Measurements from ENCODE around the gene CAND2.

The CAND2 gene

DNA sequence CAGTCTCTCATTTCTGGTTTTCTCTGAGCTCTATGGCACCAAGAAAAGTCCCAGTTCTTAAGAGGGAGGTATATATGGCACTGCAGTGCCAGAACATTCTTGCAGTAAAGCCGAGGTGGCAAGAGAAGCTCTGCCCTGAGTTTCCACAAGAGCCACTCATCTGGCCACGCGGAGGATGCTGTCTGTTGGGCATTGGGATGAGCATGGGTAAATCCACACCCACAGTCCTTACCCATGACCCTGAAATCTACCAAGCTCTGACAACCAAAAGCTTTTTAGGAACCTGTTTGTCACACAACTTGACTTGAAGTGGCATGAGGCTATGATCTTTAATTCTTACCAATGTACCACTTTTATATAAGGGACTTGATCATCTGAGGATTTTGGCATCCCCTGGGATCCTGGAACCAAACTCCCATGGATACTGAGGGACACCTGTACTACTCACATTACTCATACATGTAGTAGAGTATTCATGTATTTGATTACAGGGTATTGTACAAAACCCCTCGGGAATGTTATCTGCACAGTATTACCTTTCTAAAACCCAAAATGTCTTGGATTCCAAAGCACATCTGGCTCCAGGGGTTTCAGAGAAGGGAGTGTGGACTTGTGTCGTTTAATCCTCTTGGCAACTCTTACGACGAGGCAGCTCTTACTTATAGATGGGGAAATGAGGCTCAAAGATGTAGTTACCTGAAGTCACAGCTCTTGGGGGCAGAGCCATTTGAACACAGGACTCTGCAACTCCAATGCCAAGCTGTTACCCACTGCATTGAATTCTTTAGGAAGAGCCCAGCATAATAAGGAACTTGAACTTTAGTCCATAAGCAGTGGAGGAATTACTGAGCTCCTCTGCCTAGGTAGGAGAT, 36.1 kb downstream of the CAND2 start:
- no peak overlapping the region for H3K27ac ChIP-seq
- TF ChIP-seq, protein P1, sequence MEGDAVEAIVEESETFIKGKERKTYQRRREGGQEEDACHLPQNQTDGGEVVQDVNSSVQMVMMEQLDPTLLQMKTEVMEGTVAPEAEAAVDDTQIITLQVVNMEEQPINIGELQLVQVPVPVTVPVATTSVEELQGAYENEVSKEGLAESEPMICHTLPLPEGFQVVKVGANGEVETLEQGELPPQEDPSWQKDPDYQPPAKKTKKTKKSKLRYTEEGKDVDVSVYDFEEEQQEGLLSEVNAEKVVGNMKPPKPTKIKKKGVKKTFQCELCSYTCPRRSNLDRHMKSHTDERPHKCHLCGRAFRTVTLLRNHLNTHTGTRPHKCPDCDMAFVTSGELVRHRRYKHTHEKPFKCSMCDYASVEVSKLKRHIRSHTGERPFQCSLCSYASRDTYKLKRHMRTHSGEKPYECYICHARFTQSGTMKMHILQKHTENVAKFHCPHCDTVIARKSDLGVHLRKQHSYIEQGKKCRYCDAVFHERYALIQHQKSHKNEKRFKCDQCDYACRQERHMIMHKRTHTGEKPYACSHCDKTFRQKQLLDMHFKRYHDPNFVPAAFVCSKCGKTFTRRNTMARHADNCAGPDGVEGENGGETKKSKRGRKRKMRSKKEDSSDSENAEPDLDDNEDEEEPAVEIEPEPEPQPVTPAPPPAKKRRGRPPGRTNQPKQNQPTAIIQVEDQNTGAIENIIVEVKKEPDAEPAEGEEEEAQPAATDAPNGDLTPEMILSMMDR (conservative IDR thresholded peaks at IDR 0.05): no peak
- no peak for TF ChIP-seq ZFX (IDR thresholded peaks at IDR 0.05)

DNA sequence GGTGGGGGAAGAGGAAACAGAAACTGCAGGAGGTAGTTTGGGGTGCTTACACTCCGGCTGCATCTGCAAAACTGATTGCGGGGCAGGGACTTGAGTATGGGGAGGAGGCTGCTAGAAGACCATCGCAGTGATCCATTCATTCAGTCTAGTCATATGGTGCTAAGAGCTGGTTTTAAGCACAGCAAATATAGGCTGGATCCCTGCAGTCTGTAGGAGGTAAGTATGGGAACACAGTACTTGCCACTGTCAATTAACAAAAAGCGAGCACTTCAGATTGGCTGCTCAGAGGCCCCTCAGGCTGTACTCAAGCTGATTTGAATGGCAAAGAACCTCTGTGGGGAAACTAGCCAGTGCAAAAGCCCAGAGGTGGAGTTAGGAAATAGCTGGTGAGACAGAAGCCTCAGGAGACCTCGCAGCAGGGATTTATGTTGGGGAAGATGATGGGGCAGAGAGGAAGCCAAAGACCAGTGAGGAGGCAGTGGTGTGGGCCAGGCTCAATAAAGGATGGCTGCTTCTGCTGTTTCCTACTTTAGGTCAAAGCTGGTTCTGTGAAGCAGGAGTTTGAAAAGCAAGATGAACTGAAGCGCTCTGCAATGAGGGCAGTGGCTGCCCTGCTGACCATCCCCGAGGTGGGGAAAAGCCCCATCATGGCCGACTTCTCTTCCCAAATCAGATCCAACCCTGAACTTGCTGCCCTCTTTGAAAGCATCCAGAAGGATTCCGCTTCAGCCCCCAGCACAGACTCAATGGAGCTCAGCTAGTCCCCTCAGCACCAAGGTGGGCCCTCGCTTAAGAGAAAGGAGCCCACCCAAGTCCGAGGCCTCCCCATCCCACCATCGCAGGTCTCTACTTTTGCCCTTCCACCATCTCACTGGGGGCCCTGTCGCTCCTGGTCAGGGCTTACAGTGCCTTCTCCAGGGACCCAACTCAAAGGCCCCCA, 37.0 kb downstream of the CAND2 start:
- no peak overlapping the region for H3K27ac ChIP-seq
- no peak for TF ChIP-seq ZFX (IDR thresholded peaks at IDR 0.05)
- TF ChIP-seq, protein P1 (conservative IDR thresholded peaks at IDR 0.05): no peak

DNA sequence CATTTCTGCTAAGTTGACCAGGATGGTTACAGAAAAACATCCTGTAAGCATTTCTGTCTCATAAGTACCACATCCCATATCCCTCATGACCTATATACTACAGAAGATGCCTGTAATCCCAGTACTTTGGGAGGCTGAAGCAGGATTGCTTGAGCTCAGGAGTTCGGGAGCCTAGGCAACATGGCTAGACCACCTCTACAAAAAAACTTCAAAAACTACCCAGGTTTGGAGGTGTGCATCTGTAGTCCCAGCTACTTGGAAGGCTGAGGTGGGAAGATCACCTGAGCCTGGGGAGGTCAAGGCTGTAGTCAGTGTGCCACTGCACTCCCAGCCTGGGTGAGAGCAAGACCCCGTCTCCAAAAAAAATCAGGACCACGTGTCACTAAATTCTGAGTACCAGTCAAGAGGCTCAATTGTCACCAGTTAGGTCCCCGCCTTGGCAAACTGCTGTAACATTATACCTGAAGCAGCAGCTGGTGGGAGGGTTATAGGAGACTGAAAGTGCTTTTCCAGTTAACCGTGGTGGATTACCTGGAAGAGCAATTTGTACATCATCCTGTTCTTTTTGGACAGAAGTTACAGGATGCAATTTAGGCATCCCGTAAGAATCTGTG, 38.7 kb downstream of the CAND2 start:
- H3K27ac ChIP-seq: no peak overlapping the region
- TF ChIP-seq ZFX (IDR thresholded peaks at IDR 0.05): no peak
- TF ChIP-seq, protein P1 (conservative IDR thresholded peaks at IDR 0.05): no peak

DNA sequence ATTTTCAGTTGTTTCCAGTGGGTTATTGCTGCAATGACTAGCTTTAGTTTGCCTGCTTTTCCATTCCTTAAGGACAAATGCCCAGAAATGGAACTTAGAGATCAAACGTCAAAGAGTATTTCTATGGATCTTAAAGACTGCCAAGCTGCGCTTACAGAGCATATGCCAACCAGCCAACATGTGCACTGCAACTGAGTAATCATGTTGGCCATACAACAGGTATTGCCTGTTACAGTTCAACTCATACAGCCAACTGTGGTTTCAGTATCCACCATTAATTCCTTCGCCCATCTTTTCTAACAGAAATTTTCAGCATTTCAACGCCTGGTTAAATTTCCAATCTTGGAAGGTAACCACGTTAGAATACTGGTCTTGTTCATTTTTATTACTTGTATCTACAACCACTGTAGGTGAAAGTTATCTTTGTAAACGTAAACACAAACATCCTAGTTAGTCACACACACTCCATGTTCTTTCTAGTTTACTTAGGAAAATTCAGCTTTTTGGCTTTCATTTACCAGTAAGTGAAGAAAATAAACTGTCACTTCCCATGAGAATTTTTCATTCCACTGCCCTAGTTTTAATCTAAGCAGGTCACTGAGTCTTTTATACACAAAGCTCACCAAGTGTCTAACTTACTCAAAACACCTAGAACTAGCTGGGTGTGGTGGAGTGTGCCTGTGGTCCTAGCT, 41.0 kb downstream of the CAND2 start:
- TF ChIP-seq ZFX (IDR thresholded peaks at IDR 0.05): no peak
- TF ChIP-seq, protein P1 (conservative IDR thresholded peaks at IDR 0.05): no peak
- H3K27ac ChIP-seq: peak overlapping the region; percentile 100

DNA sequence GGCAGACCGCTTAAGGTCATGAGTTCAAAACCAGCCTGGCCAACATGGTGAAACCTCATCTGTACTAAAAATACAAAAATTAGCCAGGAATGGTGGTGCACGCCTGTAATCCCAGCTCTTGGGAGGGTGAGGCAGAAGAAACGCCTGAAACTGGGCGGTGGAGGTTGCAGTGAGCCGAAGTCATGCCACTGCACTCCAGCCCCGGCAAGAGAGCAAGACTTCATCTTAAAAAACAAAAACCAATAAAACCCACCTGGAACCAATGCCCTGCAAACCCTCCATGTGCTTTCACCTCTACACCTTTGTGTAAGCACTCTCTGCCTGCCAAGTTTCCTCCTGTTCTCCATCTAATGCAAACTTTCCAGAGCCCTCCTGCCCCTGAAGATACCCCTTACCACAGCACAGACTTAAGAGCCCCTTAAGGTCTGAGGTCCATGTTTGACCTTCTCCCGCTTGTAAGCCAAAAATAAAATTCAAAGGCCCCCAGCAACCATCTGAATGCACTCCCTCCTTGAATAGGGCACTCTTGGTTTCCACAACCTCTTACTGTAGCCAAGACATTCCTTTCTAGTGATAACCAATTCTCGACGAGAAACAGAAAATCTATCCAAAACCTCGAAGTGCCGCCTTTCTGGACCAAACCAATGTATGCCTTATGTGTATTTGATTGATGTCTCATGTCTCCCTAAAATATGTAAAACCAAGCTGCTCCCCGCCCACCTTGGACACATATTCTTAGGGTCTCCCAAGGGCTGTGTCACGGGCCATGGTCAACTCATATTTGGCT, 41.9 kb downstream of the CAND2 start:
- peak overlapping the region; percentile 100 for H3K27ac ChIP-seq
- no peak for TF ChIP-seq ZFX (IDR thresholded peaks at IDR 0.05)
- TF ChIP-seq, protein P1 (conservative IDR thresholded peaks at IDR 0.05): no peak

Measured in C4-2B (cell line).